ENCODE results near the gene TRUB2. TPM values are rescaled to one million over a fixed set of nuclear protein-coding genes. Genes with fewer than 3 reads are reported as not detected.

TRUB2 gene
- total and polyA plus RNA-seq, 2 of the 8 experiments (the other 6 are each of a cell fraction or from before 2014, with no cell fraction given) = 20.7 to 37.8 TPM

GRCh38 chr9:128341435-128341849 is 19.2 kb upstream of the TRUB2 start:
- H3K18ac ChIP-seq (ENCODE audit: extremely low read depth, low read length) = no peak overlapping the region
- no peak overlapping the region for H2AFZ ChIP-seq (ENCODE audit: low read length)
- H3K4me1 ChIP-seq (replicated peaks in 1 of 4; ENCODE audit: control insufficient read depth in 3 of 4, insufficient read depth in 4 of 4, low read length in 3 of 4) = peaks cover 0 to 2% (median 0%) of the 10 kb centered on the region in 4 experiments; a peak in 2 of 7 replicates
- no peak overlapping the region for H4K91ac ChIP-seq (replicated peaks; ENCODE audit: insufficient read length, low read length)
- no peak overlapping the region for H3K9ac ChIP-seq (replicated peaks in 1 of 4; ENCODE audit: extremely low read depth in 1 of 4, low read depth in 3 of 4, low read length in 3 of 4)
- no peaks in the 10 kb centered on the region for H3K79me1 ChIP-seq (ENCODE audit: low read depth, low read length)
- peak in 1 of 2 experiments; percentile 85 for DNase-seq (ENCODE audit: low read depth in 1 of 2, low spot score in 2 of 2)
- no peaks in the 10 kb centered on the region for H3K9me3 ChIP-seq (ENCODE audit: insufficient read depth in 2 of 2, low read depth in 1 of 2, low read length in 1 of 2)
- H2BK20ac ChIP-seq (ENCODE audit: low read length) = no peak overlapping the region
- no peaks in the 10 kb centered on the region for H3K79me2 ChIP-seq (ENCODE audit: control insufficient read depth in 1 of 2, insufficient read depth in 2 of 2, low read length in 2 of 2)
- ChIA-PET POLR2A (ENCODE audit: partially characterized antibody) (interaction anchor here (0.7 to 1.5 kb wide), 14 partner anchors 8 to 211 kb away, joined by 3 to 6 read pairs (median 4); no protein-coding TSS in a partner anchor), CTCF (ENCODE audit: partially characterized antibody) (interaction anchor here (0.6 to 8.7 kb wide), 41 partner anchors 9 to 603 kb away, joined by 3 to 127 read pairs (median 5); partner anchors contain the start of gene URM1)
- peak overlapping the region; percentile 55 to 95 for H3K4me2 ChIP-seq (ENCODE audit: insufficient read depth in 1 of 2, low read depth in 2 of 2, low read length in 2 of 2)
- H3K27ac ChIP-seq (ENCODE audit: low read depth, low read length) = no peak overlapping the region
- no peaks in the 10 kb centered on the region for H3K27me3 ChIP-seq (replicated peaks in 1 of 4; ENCODE audit: control insufficient read depth in 3 of 4, extremely low read depth in 1 of 4, insufficient read depth in 3 of 4, low read length in 3 of 4)
- H4K20me1 ChIP-seq (replicated peaks in 1 of 2; ENCODE audit: control insufficient read depth in 1 of 2, insufficient read depth in 2 of 2, low read length in 2 of 2) = peaks cover 0 to 2% of the 10 kb centered on the region in 2 experiments
- no peak overlapping the region for H2BK120ac ChIP-seq (replicated peaks; ENCODE audit: low read depth, low read length)
- no peak overlapping the region for H2BK5ac ChIP-seq (ENCODE audit: low read depth, low read length)
- no peak overlapping the region for H2BK12ac ChIP-seq (ENCODE audit: low read depth, low read length)
- H3K4me3 ChIP-seq (ENCODE audit: extremely low read depth in 1 of 4, insufficient read depth in 2 of 4, low read depth in 3 of 4, low read length in 4 of 4) = peak overlapping the region; percentile 60 to 90 (median 76); a peak in 7 of 8 replicates
- no peak overlapping the region for H3K23ac ChIP-seq (ENCODE audit: insufficient read length)
- H3K56ac ChIP-seq (replicated peaks; ENCODE audit: insufficient read length, low read depth, low read length) = no peak overlapping the region
- 30% methylated on average over 13 of the region's 13 CpGs; no CpG with 5 or more reads in 1 of the 2 experiments for WGBS, 2 experiments (ENCODE audit: extremely low coverage in 1 of 2, insufficient coverage in 1 of 2, insufficient read length in 1 of 2, insufficient replicate concordance in 2 of 2, low coverage in 1 of 2, low lambda C conversion rate in 2 of 2, missing lambda C conversion rate in 1 of 2)
- no peak overlapping the region for H4K5ac ChIP-seq (ENCODE audit: insufficient read length, low read depth, low read length)
- H3K14ac ChIP-seq (ENCODE audit: insufficient read length) = no peak overlapping the region
- H2BK15ac ChIP-seq (ENCODE audit: low read length) = no peak overlapping the region
- no peak overlapping the region for H3K4ac ChIP-seq (replicated peaks; ENCODE audit: insufficient read length, low read depth, low read length)
- no peak overlapping the region for H2AK5ac ChIP-seq (ENCODE audit: low read depth, low read length)
- no peak for FAIRE-seq
- peaks cover 5% of the 10 kb centered on the region; the same call in 1 of the 2 replicates for H3K23me2 ChIP-seq (ENCODE audit: low read depth, low read length)
- H3K36me3 ChIP-seq (ENCODE audit: control insufficient read depth in 2 of 4, insufficient read depth in 4 of 4, low read length in 3 of 4) = peaks cover 0 to 4% (median 2%) of the 10 kb centered on the region in 4 experiments; a peak in 2 of 8 replicates
- H4K8ac ChIP-seq (ENCODE audit: extremely low read depth, insufficient read depth, low read length) = no peak overlapping the region
- no peak for TF ChIP-seq GTF2F1 (IDR thresholded peaks at IDR 0.05; ENCODE audit: borderline replicate concordance, low read depth, low read length)
- TF ChIP-seq KDM1A (IDR thresholded peaks at IDR 0.05; ENCODE audit: borderline replicate concordance, low read length) = no peak
- TF ChIP-seq JUN (IDR thresholded peaks at IDR 0.05; ENCODE audit: low read depth, low read length) = no peak
- TF ChIP-seq MAFK (IDR thresholded peaks at IDR 0.05; ENCODE audit: low read depth, low read length) = no peak
- 0 out of 2 replicates have a peak, but pooled peaks have one; percentile 20 for TF ChIP-seq CREB1 (IDR thresholded peaks at IDR 0.05)
- no peak for TF ChIP-seq JUND (IDR thresholded peaks at IDR 0.05; ENCODE audit: low read length)
